ENCODE measurements around the gene PACRG.

PACRG gene

GRCh38 chr6:163190786-163191185 lies 463.0 kb downstream of the PACRG start:
- no peak for TF ChIP-seq ZNF8 (CRISPR knock-in tag; IDR thresholded peaks at IDR 0.05)
- no peak for TF ChIP-seq SNAI2 (CRISPR knock-in tag; IDR thresholded peaks at IDR 0.05)
- TF ChIP-seq CSDC2 (CRISPR knock-in tag; IDR thresholded peaks at IDR 0.05), result no peak
- TF ChIP-seq ZNF565 (CRISPR knock-in tag; conservative IDR thresholded peaks at IDR 0.05; ENCODE audit: low read depth), result no peak
- no peak for TF ChIP-seq ARNTL (CRISPR knock-in tag; IDR thresholded peaks at IDR 0.05; ENCODE audit: borderline replicate concordance, low read depth)
- TF ChIP-seq PPARA (CRISPR knock-in tag; IDR thresholded peaks at IDR 0.05; ENCODE audit: borderline replicate concordance), result no peak
- TF ChIP-seq, protein P1, sequence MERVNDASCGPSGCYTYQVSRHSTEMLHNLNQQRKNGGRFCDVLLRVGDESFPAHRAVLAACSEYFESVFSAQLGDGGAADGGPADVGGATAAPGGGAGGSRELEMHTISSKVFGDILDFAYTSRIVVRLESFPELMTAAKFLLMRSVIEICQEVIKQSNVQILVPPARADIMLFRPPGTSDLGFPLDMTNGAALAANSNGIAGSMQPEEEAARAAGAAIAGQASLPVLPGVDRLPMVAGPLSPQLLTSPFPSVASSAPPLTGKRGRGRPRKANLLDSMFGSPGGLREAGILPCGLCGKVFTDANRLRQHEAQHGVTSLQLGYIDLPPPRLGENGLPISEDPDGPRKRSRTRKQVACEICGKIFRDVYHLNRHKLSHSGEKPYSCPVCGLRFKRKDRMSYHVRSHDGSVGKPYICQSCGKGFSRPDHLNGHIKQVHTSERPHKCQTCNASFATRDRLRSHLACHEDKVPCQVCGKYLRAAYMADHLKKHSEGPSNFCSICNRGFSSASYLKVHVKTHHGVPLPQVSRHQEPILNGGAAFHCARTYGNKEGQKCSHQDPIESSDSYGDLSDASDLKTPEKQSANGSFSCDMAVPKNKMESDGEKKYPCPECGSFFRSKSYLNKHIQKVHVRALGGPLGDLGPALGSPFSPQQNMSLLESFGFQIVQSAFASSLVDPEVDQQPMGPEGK (CRISPR knock-in tag; IDR thresholded peaks at IDR 0.05; ENCODE audit: borderline replicate concordance), result no peak
- TF ChIP-seq BACH2 (CRISPR knock-in tag; IDR thresholded peaks at IDR 0.05; ENCODE audit: borderline replicate concordance), result no peak
- no peak for TF ChIP-seq OSR1 (CRISPR knock-in tag; IDR thresholded peaks at IDR 0.05)
- TF ChIP-seq ZFP30 (CRISPR knock-in tag; IDR thresholded peaks at IDR 0.05), result no peak
- TF ChIP-seq ZNF70 (CRISPR knock-in tag; IDR thresholded peaks at IDR 0.05), result no peak
- TF ChIP-seq TSHZ2 (CRISPR knock-in tag; IDR thresholded peaks at IDR 0.05), result no peak
- no peak for TF ChIP-seq RARB (CRISPR knock-in tag; IDR thresholded peaks at IDR 0.05)
- no peak for TF ChIP-seq ZFP3 (CRISPR knock-in tag; IDR thresholded peaks at IDR 0.05)
- no peak for ATAC-seq

- no peak for ATAC-seq
- TF ChIP-seq TCF4 (CRISPR knock-in tag; IDR thresholded peaks at IDR 0.05; ENCODE audit: borderline replicate concordance), result no peak
- no peak for TF ChIP-seq TOX (CRISPR knock-in tag; IDR thresholded peaks at IDR 0.05; ENCODE audit: borderline replicate concordance)
- TF ChIP-seq GLIS3 (CRISPR knock-in tag; IDR thresholded peaks at IDR 0.05), result no peak
- TF ChIP-seq BACH2 (CRISPR knock-in tag; IDR thresholded peaks at IDR 0.05; ENCODE audit: borderline replicate concordance), result no peak
- TF ChIP-seq ZNF565 (CRISPR knock-in tag; conservative IDR thresholded peaks at IDR 0.05; ENCODE audit: low read depth), result no peak
- no peak for TF ChIP-seq PPARA (CRISPR knock-in tag; IDR thresholded peaks at IDR 0.05; ENCODE audit: borderline replicate concordance)
- TF ChIP-seq, protein P1 (CRISPR knock-in tag; IDR thresholded peaks at IDR 0.05; ENCODE audit: borderline replicate concordance), result no peak
- TF ChIP-seq ZFP3 (CRISPR knock-in tag; IDR thresholded peaks at IDR 0.05), result no peak
- no peak for TF ChIP-seq RARB (CRISPR knock-in tag; IDR thresholded peaks at IDR 0.05)
- TF ChIP-seq, protein P2, sequence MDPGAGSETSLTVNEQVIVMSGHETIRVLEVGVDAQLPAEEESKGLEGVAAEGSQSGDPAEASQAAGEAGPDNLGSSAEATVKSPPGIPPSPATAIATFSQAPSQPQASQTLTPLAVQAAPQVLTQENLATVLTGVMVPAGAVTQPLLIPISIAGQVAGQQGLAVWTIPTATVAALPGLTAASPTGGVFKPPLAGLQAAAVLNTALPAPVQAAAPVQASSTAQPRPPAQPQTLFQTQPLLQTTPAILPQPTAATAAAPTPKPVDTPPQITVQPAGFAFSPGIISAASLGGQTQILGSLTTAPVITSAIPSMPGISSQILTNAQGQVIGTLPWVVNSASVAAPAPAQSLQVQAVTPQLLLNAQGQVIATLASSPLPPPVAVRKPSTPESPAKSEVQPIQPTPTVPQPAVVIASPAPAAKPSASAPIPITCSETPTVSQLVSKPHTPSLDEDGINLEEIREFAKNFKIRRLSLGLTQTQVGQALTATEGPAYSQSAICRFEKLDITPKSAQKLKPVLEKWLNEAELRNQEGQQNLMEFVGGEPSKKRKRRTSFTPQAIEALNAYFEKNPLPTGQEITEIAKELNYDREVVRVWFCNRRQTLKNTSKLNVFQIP (CRISPR knock-in tag; IDR thresholded peaks at IDR 0.05; ENCODE audit: borderline replicate concordance, low read depth), result no peak
- TF ChIP-seq CSRNP3 (CRISPR knock-in tag; IDR thresholded peaks at IDR 0.05), result no peak
- TF ChIP-seq ESRRG (CRISPR knock-in tag; IDR thresholded peaks at IDR 0.05), result no peak
- no peak for TF ChIP-seq ZC3H10 (CRISPR knock-in tag; IDR thresholded peaks at IDR 0.05)
- TF ChIP-seq ISL1 (CRISPR knock-in tag; IDR thresholded peaks at IDR 0.05), result no peak
- no peak for TF ChIP-seq CREB5 (CRISPR knock-in tag; IDR thresholded peaks at IDR 0.05; ENCODE audit: low read depth)
Observed at GRCh38 chr6:163191704-163192537, 464.1 kb downstream of the PACRG start.
